Measurements from ENCODE around the gene CDON.

The CDON gene

GRCh38 chr11:125956391-125957134, 106.1 kb downstream of the CDON start:
- H3K27me3 ChIP-seq (ENCODE audit: low read length): no peaks in the 10 kb centered on the region
- H3F3A ChIP-seq (ENCODE audit: insufficient read depth): no peaks in the 10 kb centered on the region
- no peaks in the 10 kb centered on the region for H3K36me3 ChIP-seq (ENCODE audit: low read length)
- no peaks in the 10 kb centered on the region for H3K9me3 ChIP-seq (ENCODE audit: insufficient read depth, low read length)
- H3K9ac ChIP-seq (ENCODE audit: low read length): no peak overlapping the region
- no peak overlapping the region for H3K27ac ChIP-seq (ENCODE audit: low read depth, low read length)
- H3K9me2 ChIP-seq (replicated peaks; ENCODE audit: insufficient read depth, low read length): no peaks in the 10 kb centered on the region
- no peaks in the 10 kb centered on the region for H4K20me1 ChIP-seq (ENCODE audit: low read depth, low read length)
- no peak overlapping the region for H3K4me2 ChIP-seq (ENCODE audit: low read depth, low read length, poor library complexity, severe bottlenecking)
- no peak overlapping the region for H2AFZ ChIP-seq (ENCODE audit: low read depth, low read length, severe bottlenecking)
- H3K79me2 ChIP-seq (ENCODE audit: insufficient read depth, low read length): no peaks in the 10 kb centered on the region
- no peak overlapping the region for H3K4me3 ChIP-seq (ENCODE audit: insufficient read depth, low read length, poor library complexity, severe bottlenecking)
- TF ChIP-seq CTCF (IDR thresholded peaks at IDR 0.05; ENCODE audit: insufficient read depth, low read length, poor library complexity, severe bottlenecking) (no peak), EZH2phosphoT487 (conservative IDR thresholded peaks at IDR 0.05; ENCODE audit: low read length) (no peak)

GRCh38 chr11:125955856-125956255, 106.8 kb downstream of the CDON start:
- Histone ChIP-seq H3K9me3 (ENCODE audit: insufficient read depth, low read length) (no peaks in the 10 kb centered on the region), H2AFZ (ENCODE audit: low read depth, low read length, severe bottlenecking) (no peak overlapping the region), H3K9ac (ENCODE audit: low read length) (no peak overlapping the region), H3K27me3 (ENCODE audit: low read length) (no peaks in the 10 kb centered on the region), H3K4me2 (ENCODE audit: low read depth, low read length, poor library complexity, severe bottlenecking) (no peak overlapping the region), H3K27ac (ENCODE audit: low read depth, low read length) (no peak overlapping the region), H3K4me3 (ENCODE audit: insufficient read depth, low read length, poor library complexity, severe bottlenecking) (no peak overlapping the region), H3F3A (ENCODE audit: insufficient read depth) (no peaks in the 10 kb centered on the region), H3K9me2 (replicated peaks; ENCODE audit: insufficient read depth, low read length) (no peaks in the 10 kb centered on the region), H3K79me2 (ENCODE audit: insufficient read depth, low read length) (no peaks in the 10 kb centered on the region), H4K20me1 (ENCODE audit: low read depth, low read length) (no peaks in the 10 kb centered on the region), H3K36me3 (ENCODE audit: low read length) (no peaks in the 10 kb centered on the region)
- TF ChIP-seq CTCF (IDR thresholded peaks at IDR 0.05; ENCODE audit: insufficient read depth, low read length, poor library complexity, severe bottlenecking): no peak
- no peak for TF ChIP-seq EZH2phosphoT487 (conservative IDR thresholded peaks at IDR 0.05; ENCODE audit: low read length)

- no peaks in the 10 kb centered on the region for H3K36me3 ChIP-seq (ENCODE audit: low read length)
- H2AFZ ChIP-seq (ENCODE audit: low read depth, low read length, severe bottlenecking): no peak overlapping the region
- no peaks in the 10 kb centered on the region for H3K9me2 ChIP-seq (replicated peaks; ENCODE audit: insufficient read depth, low read length)
- TF ChIP-seq CTCF (IDR thresholded peaks at IDR 0.05; ENCODE audit: insufficient read depth, low read length, poor library complexity, severe bottlenecking) (no peak), EZH2phosphoT487 (conservative IDR thresholded peaks at IDR 0.05; ENCODE audit: low read length) (no peak)
- H3K79me2 ChIP-seq (ENCODE audit: insufficient read depth, low read length): no peaks in the 10 kb centered on the region
- no peak overlapping the region for H3K27ac ChIP-seq (ENCODE audit: low read depth, low read length)
- H3F3A ChIP-seq (ENCODE audit: insufficient read depth): no peaks in the 10 kb centered on the region
- H3K4me2 ChIP-seq (ENCODE audit: low read depth, low read length, poor library complexity, severe bottlenecking): no peak overlapping the region
- H4K20me1 ChIP-seq (ENCODE audit: low read depth, low read length): no peaks in the 10 kb centered on the region
- no peak overlapping the region for H3K4me3 ChIP-seq (ENCODE audit: insufficient read depth, low read length, poor library complexity, severe bottlenecking)
- no peak overlapping the region for H3K9ac ChIP-seq (ENCODE audit: low read length)
- no peaks in the 10 kb centered on the region for H3K9me3 ChIP-seq (ENCODE audit: insufficient read depth, low read length)
- H3K27me3 ChIP-seq (ENCODE audit: low read length): no peaks in the 10 kb centered on the region
These were observed 107.6 kb downstream of the CDON start for GRCh38 chr11:125954945-125955640.

All from SU-DHL-6 (cell line).